Stimulated activated CD8-positive, alpha-beta memory T cell treated with anti-CD3 and anti-CD28 coated beads, Interleukin-4, amount 100 ng/mL, for 4 hours (primary cell): ENCODE data around the gene ZFPM1.
"Not testable (repeated sequence)": the region's sequence is repeated elsewhere in the genome, so short reads cannot be mapped to it uniquely, and the experiment has no call there.

Source experiments
- DNase-seq, 2 donors: peaks; one replicate each; pipeline ENCODE4 v3.0.0-alpha.2; 2020; ENCODE audit warnings: low read depth in 2 of 2, low spot score in 1 of 2

The ZFPM1 gene

GRCh38 chr16:88453217-88453531, at the start of gene ZFPM1:
Gene ZFPM1, plus strand, starts transcription at chr16:88453280. Its CDS starts 359 bp downstream, at chr16:88453639.
- no peak for DNase-seq

DNA sequence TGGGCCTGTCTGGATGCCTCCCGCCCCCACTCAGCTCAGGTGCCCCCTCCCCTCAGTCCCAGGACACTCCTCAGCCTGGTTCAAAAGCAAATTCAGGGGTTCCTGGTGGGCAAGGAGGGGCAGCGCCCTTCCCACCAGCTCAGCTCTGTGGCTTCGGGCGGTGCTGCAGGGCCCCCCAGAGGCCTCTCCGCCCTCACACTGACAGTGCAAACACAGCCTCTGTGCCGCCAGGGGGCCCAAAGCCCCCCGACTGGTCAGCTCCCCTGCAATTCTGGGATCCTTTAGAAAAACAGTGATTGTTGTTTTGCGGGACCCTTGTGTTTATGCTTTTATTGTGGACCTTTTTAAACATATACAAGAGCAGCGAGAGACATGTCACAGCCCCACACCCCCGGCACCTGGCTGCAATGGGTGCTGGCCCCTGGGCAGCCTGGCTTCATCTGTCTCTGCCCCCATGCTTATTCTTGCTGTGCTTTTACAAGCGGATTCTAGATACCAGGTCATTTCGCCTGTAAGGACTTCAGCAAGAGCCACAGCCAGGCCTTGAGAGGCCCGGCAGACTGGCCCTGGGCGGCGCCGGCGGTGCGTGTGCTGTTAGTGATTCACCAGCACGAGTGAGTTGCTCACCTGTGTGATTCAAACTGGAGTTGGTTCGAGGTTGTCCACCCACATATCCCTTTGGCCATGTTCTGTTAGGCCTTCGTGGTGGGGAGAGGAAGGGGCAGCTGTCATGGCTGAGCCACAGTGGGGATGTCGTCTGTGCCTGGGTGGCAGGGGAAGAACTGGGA, 49.1 kb upstream of the ZFPM1 start:
- DNase-seq = no peak

DNA sequence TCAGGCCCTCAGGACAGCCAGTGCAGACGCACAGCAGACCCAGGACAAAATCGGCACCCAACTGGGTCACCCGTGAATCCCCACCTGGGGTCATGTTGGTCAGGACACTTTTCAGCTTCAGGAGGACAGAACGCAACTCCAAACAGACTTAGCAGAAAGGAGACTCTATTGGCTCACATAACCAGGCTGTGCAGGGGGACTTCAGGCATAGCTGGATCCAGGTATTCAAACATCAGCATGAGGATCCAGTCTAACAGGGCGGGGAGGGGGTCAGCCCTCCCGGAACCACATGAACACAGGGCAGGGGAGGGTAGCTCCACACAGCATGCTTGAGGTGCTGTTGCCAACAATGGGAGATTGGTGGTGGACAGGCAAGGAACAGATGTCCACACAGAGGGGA, 48.3 kb upstream of the ZFPM1 start:
- no peak for DNase-seq

DNA sequence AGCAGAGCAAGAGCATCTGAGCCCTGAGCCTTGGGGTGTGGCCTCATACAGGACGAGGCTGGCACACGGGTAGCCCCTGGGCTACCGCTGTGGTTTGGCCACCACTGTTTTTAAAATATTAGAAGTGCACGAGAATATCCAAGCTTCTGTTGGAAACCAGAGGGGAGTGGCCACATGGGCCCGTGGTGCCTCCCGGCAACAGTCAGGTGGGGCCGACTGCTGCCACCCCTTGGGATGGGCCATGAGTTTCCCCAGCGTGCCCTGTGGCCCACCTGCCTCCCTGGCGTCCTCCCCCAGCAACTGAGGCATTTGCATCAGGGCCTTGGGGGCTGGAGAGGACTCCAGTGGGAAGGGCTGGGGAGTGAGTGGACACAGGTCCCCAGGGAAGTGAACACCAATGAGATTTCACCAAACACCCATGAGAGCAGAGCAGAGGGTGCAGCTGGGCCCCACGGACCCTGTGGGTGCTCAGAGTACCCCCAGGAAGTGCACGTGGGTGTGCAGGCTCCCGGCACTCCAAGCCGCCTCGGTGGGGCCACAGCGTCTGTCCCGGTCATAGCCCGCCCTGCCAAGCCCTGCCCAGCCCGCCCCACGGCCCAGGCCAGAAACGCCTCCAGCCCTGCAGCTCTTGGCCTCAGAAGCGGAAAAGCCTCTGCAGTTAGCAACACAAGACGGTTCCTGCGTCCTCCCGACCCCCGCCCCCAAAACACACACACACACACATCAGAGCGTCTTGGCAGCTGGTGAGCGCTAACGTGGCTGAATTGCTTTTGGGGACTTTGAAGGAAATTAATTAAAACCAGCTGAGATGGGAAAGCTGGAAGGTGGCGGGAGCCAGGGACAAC, 47.6 kb upstream of the ZFPM1 start:
- DNase-seq = no peak

- DNase-seq = no peak
These were observed 46.7 kb upstream of the ZFPM1 start for GRCh38 chr16:88406096-88407041.

- DNase-seq = no peak
These were observed 46.0 kb upstream of the ZFPM1 start for GRCh38 chr16:88407042-88407420.

- DNase-seq = no peak
These were observed 45.3 kb upstream of the ZFPM1 start for GRCh38 chr16:88407807-88408206.

GRCh38 chr16:88408561-88409142, 44.4 kb upstream of the ZFPM1 start:
- no peak for DNase-seq

DNA sequence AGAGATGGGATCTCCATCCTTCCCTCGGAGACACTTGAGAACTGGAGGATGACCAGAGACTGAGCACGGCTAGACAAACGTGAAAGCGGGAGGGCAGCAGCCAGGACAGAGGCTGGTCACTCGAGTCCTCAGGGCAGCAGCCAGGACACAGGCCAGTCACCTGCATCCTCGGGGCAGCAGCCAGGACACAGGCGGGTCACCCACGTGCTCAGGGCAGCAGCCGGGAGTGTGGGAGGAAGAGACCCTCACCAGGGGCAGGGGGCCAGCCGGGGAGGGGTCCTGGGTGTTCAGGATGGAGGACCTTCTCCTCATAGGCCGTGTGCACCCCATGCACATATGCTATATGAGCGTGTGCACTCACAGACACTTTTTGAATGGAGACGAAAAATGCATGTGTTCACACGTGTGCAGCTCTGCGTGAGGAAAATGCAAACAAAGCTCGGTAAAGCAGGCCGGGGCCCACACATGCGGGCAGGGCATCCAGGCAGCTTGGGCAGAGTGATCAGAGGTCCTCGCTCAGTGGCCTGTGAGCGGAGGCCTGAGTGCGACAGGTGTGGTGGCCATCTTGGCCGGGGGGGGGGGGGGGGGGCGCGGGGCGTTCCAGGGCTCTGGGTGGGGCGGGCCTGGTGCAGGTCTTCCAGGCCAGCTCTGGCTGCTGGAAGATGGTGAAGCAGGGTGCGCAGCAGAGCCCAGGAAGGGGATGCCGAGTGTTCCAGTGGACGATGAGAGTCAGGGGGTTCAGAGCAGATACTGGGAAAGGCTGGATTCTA, 43.6 kb upstream of the ZFPM1 start:
- no peak for DNase-seq

- DNase-seq = not testable (repeated sequence)
These were observed 42.6 kb upstream of the ZFPM1 start for GRCh38 chr16:88410297-88410968.

DNA sequence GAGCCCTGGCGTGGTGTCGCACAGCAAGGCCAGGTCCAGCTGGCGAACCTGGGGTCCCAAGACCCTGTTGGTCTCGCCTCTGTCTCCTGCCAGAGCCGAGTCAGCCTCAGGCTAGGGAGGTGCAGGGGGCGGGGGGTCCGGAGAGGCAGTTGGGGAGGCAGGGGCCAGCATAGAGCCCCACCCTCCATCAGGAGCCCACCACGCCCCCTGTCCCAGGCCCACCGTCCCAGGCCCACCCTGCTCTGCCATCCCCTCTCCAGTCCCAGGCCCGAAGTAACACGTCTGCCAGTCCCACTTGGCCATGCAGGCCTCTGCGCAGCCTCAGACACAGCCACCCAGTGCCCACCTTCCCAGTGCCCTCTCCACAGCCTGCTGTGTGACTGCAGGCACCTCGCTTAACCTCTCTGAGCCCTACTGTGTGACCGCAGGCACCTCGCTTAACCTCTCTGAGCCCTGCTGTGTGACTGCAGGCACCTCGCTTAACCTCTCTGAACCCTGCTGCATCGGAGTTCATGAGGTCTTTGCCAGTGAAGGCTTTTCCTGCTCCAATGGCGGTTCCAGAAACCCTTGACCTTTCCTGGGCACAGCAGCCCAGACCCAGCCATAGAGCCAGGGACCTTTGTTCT, 41.0 kb upstream of the ZFPM1 start:
- no peak for DNase-seq

- DNase-seq = no peak
These were observed 40.3 kb upstream of the ZFPM1 start for GRCh38 chr16:88412766-88413165.

DNA sequence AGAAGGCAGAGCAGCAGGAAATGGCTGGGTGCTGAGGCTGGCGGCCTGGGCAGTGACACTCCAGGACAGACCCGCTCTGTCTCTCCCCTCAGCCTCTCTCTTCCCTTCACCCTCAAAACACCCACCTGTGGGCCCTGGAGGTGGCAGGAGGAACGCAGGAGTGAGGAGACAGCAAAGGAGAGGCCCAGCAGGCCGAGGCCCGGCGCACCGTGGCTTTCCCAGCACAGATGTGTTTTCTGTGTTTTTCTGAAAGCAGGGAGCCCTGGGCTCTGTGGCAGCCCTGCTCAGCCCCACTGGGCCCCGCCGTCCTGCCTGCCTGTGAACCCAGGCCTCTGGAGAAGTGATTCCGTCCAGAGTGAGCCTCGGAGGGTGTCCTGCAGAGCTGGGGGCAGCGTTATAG, 39.8 kb upstream of the ZFPM1 start:
- no peak for DNase-seq

DNA sequence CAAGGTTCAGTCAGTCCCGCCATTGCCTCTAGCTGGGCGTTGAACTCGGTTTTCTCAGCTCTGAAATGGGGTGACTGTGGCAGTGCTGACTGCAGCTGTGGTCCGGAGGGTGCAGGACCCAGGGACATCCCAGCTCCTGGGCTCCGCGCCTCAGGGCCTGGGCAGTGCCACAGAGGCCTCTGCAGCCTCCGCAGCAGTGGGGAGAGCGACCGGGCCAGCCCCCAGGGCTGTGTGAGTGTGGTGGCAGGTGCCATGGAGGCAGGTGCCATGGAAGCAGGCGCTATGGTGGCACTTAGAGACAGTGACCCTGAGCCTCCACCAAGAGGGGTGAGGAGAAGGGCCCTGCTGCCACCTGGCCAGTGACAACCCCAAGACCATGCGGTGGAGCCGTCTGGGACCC, 39.4 kb upstream of the ZFPM1 start:
- DNase-seq = no peak

GRCh38 chr16:88414521-88415380, 38.3 kb upstream of the ZFPM1 start:
- DNase-seq = no peak

GRCh38 chr16:88415381-88415705, 37.7 kb upstream of the ZFPM1 start:
- DNase-seq = no peak

DNA sequence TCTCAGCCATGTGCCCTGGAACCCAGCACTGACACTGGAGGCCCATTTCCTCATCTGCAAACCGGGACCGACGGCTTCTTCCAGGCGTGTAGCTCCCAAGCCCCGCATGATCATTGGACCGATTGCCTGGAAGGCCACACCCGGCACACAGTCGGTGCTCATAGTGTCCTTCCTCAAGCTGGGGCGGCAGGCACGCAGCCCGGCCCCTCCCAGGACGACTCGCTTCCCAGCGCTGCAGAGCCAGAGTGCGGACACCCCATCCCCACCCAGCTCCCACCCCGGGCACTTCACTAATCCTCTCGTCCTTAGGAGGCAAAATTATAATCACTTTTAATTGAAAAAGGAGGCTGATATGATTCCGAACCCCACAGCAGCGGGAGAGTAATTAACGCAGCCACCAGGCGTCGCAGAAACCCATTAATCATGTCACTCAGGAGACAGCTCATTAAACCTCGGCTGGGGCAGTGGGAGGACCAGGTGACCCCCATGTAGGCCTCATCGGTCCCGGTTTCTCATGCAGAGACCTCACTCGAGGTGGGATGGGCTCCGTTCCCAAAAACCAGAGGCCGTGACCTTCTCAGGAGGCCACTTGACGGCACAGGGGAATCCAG, 37.3 kb upstream of the ZFPM1 start:
- no peak for DNase-seq

DNA sequence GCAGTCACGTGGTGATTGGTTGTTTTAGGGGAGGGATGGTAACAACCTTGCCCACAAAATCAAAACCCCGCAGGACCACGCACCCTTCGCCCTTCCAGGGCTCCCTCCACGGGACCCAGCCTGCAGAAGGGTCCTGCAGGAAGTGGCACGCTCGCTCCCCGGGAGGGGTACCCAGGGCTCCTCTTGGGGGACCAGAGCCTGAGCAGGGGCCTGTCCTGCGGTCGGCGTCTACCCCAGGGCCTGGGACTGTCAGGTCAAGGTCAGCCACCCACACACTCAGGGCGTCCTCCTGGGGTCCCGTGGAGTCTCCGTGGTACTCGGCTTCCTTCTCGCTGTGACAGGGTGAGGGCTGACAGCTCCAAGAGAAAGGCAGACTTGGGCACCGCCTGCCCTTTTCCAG, 36.4 kb upstream of the ZFPM1 start:
- DNase-seq = no peak
